ENCODE data around the gene MYT1. TPM values are rescaled to one million over a fixed set of nuclear protein-coding genes. Genes with fewer than 3 reads are reported as not detected.
A peak's percentile ranks its signal among the peaks of the same experiment; 100 is the strongest.

The MYT1 gene
- total and polyA plus RNA-seq, 2 of the 13 experiments (the other 11 are each of a cell fraction or from before 2014, with no cell fraction given): 0.58 to 2.5 TPM

- TF ChIP-seq PBX2 (CRISPR knock-in tag; IDR thresholded peaks at IDR 0.05): no peak
- TF ChIP-seq ISL2 (CRISPR knock-in tag; IDR thresholded peaks at IDR 0.05): 0 out of 2 replicates have a peak, but pooled peaks have one; percentile 54
- peak; percentile 83 for TF ChIP-seq ZNF547 (CRISPR knock-in tag; IDR thresholded peaks at IDR 0.05)
- no peak for TF ChIP-seq KLF6 (CRISPR knock-in tag; IDR thresholded peaks at IDR 0.05)
- peak; percentile 50 for TF ChIP-seq HNF4A (CRISPR knock-in tag; IDR thresholded peaks at IDR 0.05)
- no peak; the same call in 1 of the 2 replicates for TF ChIP-seq HMG20B (CRISPR knock-in tag; conservative IDR thresholded peaks at IDR 0.05)
- TF ChIP-seq TFE3 (CRISPR knock-in tag; IDR thresholded peaks at IDR 0.05): no peak
- no peak for TF ChIP-seq SIN3A (IDR thresholded peaks at IDR 0.05; ENCODE audit: borderline replicate concordance, low read depth, low read length)
- TF ChIP-seq RARA (CRISPR knock-in tag; IDR thresholded peaks at IDR 0.05): peak; percentile 42; the same call in 1 of the 2 replicates
- no peak for TF ChIP-seq ZNF558 (CRISPR knock-in tag; IDR thresholded peaks at IDR 0.05; ENCODE audit: borderline replicate concordance)
- TF ChIP-seq ZNF282 (IDR thresholded peaks at IDR 0.05; ENCODE audit: partially characterized antibody): no peak
- no peak for TF ChIP-seq ZFAT (CRISPR knock-in tag; conservative IDR thresholded peaks at IDR 0.05)
- no peak; the same call in 1 of the 2 replicates for TF ChIP-seq NCOA2 (CRISPR knock-in tag; IDR thresholded peaks at IDR 0.05)
- TF ChIP-seq ZNF607 (CRISPR knock-in tag; IDR thresholded peaks at IDR 0.05; ENCODE audit: borderline replicate concordance): no peak
- TF ChIP-seq ZNF335 (CRISPR knock-in tag; IDR thresholded peaks at IDR 0.05): no peak
- no peak for TF ChIP-seq SP5 (CRISPR knock-in tag; IDR thresholded peaks at IDR 0.05; ENCODE audit: borderline replicate concordance, low read depth)
- no peak for TF ChIP-seq IRF9 (CRISPR knock-in tag; IDR thresholded peaks at IDR 0.05; ENCODE audit: borderline replicate concordance)
- TF ChIP-seq ZNF543 (CRISPR knock-in tag; IDR thresholded peaks at IDR 0.05): peak; percentile 75; the same call in 1 of the 2 replicates
- TF ChIP-seq, protein P1, sequence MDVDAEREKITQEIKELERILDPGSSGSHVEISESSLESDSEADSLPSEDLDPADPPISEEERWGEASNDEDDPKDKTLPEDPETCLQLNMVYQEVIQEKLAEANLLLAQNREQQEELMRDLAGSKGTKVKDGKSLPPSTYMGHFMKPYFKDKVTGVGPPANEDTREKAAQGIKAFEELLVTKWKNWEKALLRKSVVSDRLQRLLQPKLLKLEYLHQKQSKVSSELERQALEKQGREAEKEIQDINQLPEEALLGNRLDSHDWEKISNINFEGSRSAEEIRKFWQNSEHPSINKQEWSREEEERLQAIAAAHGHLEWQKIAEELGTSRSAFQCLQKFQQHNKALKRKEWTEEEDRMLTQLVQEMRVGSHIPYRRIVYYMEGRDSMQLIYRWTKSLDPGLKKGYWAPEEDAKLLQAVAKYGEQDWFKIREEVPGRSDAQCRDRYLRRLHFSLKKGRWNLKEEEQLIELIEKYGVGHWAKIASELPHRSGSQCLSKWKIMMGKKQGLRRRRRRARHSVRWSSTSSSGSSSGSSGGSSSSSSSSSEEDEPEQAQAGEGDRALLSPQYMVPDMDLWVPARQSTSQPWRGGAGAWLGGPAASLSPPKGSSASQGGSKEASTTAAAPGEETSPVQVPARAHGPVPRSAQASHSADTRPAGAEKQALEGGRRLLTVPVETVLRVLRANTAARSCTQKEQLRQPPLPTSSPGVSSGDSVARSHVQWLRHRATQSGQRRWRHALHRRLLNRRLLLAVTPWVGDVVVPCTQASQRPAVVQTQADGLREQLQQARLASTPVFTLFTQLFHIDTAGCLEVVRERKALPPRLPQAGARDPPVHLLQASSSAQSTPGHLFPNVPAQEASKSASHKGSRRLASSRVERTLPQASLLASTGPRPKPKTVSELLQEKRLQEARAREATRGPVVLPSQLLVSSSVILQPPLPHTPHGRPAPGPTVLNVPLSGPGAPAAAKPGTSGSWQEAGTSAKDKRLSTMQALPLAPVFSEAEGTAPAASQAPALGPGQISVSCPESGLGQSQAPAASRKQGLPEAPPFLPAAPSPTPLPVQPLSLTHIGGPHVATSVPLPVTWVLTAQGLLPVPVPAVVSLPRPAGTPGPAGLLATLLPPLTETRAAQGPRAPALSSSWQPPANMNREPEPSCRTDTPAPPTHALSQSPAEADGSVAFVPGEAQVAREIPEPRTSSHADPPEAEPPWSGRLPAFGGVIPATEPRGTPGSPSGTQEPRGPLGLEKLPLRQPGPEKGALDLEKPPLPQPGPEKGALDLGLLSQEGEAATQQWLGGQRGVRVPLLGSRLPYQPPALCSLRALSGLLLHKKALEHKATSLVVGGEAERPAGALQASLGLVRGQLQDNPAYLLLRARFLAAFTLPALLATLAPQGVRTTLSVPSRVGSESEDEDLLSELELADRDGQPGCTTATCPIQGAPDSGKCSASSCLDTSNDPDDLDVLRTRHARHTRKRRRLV (CRISPR knock-in tag; IDR thresholded peaks at IDR 0.05): no peak
- 0 out of 2 replicates have a peak, but pooled peaks have one; percentile 73 for TF ChIP-seq SAFB2 (CRISPR knock-in tag; IDR thresholded peaks at IDR 0.05; ENCODE audit: borderline replicate concordance, low read depth)
- 0 out of 2 replicates have a peak, but pooled peaks have one; percentile 50 for TF ChIP-seq CHD4 (IDR thresholded peaks at IDR 0.05; ENCODE audit: borderline replicate concordance, low read length)
- 0 out of 2 replicates have a peak, but pooled peaks have one; percentile 18 for TF ChIP-seq ELF3 (CRISPR knock-in tag; IDR thresholded peaks at IDR 0.05)
- TF ChIP-seq POGZ (CRISPR knock-in tag; IDR thresholded peaks at IDR 0.05): no peak
- no peak for TF ChIP-seq ZNF775 (CRISPR knock-in tag; IDR thresholded peaks at IDR 0.05; ENCODE audit: borderline replicate concordance)
Measured at GRCh38 chr20:64223526-64224067, 59.3 kb downstream of the MYT1 start (continued).

Measured in HepG2 (cell line).